ENCODE data around the gene SNHG17. TPM values are rescaled to one million over a fixed set of nuclear protein-coding genes. Genes with fewer than 3 reads are reported as not detected.

Gene SNHG17
- total and polyA plus RNA-seq, 9 of the 15 experiments (the other 6 are each of a cell fraction or from before 2014, with no cell fraction given), result 29.8 to 106 (median 57.7) TPM

DNA sequence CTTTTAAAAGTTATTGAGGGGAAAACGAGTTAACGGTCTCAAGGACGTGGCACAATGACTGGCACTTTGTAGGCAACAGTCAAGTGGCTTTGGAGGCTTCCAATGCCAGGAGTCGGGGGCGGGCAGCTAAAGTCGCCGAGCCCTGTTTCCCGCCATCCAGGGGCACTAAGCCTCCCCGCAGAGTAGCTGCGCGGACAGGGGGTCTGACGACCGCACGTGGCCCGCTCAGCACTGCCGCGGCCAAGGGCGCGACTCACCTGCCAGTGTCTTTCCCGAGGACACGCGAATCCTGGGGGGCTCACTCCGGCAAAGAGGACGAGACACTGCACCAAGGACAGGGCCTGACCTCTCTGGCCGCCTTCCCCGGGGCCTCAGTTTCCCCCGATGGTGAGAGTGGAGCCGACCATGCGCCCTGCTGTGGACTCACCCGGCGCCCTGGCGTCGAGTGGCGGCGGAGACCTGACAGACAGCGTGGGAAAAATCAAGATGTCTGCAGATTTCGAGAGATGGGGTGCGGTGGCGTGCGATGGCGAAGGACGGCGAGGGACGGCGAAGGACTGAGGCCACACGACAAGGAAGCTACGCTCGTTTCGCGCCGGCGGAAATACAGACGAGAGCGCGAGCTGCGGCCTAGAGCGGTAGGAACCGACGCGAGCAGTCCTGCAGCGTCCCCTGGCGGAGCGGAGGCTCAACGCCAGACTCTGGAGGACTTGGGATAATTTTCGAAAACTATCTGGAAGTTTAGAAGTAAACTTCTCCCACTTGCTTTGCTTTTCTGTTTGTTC lies at the start of gene SNHG17 (continued):
- TF ChIP-seq BRF1 (IDR thresholded peaks at IDR 0.05; ENCODE audit: borderline replicate concordance, extremely low read depth, insufficient read length) (no peak), ETV1 (tag; conservative IDR thresholded peaks at IDR 0.05; ENCODE audit: low read depth) (peak; percentile 94), TAF7 (tag; IDR thresholded peaks at IDR 0.05) (peak; percentile 100), FOXP1 (CRISPR knock-in tag; IDR thresholded peaks at IDR 0.05) (peak; percentile 96), ZNF766 (CRISPR knock-in tag; conservative IDR thresholded peaks at IDR 0.05) (0 out of 2 replicates have a peak, but pooled peaks have one; percentile 44), ZNF24 (IDR thresholded peaks at IDR 0.05) (peak; percentile 64), SOX6 (IDR thresholded peaks at IDR 0.05) (peak; percentile 82), ZNF589 (CRISPR knock-in tag; IDR thresholded peaks at IDR 0.05; ENCODE audit: low read depth) (no peak), LCOR (CRISPR knock-in tag; IDR thresholded peaks at IDR 0.05) (0 out of 2 replicates have a peak, but pooled peaks have one; percentile 52), TBL1XR1 (IDR thresholded peaks at IDR 0.05; ENCODE audit: low read length in 2 of 2) (peak; percentile 74 to 87; a peak in 2 of 4 replicates), C11orf30 (IDR thresholded peaks at IDR 0.05; ENCODE audit: low read depth) (peak; percentile 62), PHB2 (IDR thresholded peaks at IDR 0.05; ENCODE audit: low read depth) (no peak), NEUROD1 (IDR thresholded peaks at IDR 0.05; ENCODE audit: borderline replicate concordance, low read depth, low read length, partially characterized antibody) (peak; percentile 92), CEBPB (tag; IDR thresholded peaks at IDR 0.05) (no peak), NFIX (CRISPR knock-in tag; IDR thresholded peaks at IDR 0.05; ENCODE audit: low read depth) (no peak), SMC3 (conservative IDR thresholded peaks at IDR 0.05; ENCODE audit: insufficient read depth, low read depth, low read length) (peak; percentile 66), ZNF717 (CRISPR knock-in tag; IDR thresholded peaks at IDR 0.05) (no peak), MCM2 (IDR thresholded peaks at IDR 0.05; ENCODE audit: low read depth) (no peak), CCAR2 (IDR thresholded peaks at IDR 0.05; ENCODE audit: low read depth, low read length) (no peak), ZNF134 (CRISPR knock-in tag; conservative IDR thresholded peaks at IDR 0.05) (no peak), EHMT2 (IDR thresholded peaks at IDR 0.05) (peak; percentile 47; the same call in 1 of the 2 replicates), ZNF668 (CRISPR knock-in tag; IDR thresholded peaks at IDR 0.05) (no peak)
- TF ChIP-seq, protein P1, sequence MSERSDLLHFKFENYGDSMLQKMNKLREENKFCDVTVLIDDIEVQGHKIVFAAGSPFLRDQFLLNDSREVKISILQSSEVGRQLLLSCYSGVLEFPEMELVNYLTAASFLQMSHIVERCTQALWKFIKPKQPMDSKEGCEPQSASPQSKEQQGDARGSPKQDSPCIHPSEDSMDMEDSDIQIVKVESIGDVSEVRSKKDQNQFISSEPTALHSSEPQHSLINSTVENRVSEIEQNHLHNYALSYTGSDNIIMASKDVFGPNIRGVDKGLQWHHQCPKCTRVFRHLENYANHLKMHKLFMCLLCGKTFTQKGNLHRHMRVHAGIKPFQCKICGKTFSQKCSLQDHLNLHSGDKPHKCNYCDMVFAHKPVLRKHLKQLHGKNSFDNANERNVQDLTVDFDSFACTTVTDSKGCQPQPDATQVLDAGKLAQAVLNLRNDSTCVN (CRISPR knock-in tag; IDR thresholded peaks at IDR 0.05), result 0 out of 2 replicates have a peak, but pooled peaks have one; percentile 73
- TF ChIP-seq, protein P2, sequence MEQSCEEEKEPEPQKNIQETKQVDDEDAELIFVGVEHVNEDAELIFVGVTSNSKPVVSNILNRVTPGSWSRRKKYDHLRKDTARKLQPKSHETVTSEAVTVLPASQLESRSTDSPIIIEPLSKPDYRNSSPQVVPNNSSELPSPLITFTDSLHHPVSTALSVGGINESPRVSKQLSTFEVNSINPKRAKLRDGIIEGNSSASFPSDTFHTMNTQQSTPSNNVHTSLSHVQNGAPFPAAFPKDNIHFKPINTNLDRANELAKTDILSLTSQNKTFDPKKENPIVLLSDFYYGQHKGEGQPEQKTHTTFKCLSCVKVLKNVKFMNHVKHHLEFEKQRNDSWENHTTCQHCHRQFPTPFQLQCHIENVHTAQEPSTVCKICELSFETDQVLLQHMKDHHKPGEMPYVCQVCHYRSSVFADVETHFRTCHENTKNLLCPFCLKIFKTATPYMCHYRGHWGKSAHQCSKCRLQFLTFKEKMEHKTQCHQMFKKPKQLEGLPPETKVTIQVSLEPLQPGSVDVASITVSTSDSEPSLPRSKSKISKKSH (CRISPR knock-in tag; IDR thresholded peaks at IDR 0.05), result no peak
- TF ChIP-seq, protein P3, sequence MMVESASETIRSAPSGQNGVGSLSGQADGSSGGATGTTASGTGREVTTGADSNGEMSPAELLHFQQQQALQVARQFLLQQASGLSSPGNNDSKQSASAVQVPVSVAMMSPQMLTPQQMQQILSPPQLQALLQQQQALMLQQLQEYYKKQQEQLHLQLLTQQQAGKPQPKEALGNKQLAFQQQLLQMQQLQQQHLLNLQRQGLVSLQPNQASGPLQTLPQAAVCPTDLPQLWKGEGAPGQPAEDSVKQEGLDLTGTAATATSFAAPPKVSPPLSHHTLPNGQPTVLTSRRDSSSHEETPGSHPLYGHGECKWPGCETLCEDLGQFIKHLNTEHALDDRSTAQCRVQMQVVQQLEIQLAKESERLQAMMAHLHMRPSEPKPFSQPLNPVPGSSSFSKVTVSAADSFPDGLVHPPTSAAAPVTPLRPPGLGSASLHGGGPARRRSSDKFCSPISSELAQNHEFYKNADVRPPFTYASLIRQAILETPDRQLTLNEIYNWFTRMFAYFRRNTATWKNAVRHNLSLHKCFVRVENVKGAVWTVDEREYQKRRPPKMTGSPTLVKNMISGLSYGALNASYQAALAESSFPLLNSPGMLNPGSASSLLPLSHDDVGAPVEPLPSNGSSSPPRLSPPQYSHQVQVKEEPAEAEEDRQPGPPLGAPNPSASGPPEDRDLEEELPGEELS (CRISPR knock-in tag; IDR thresholded peaks at IDR 0.05; ENCODE audit: borderline replicate concordance), result peak; percentile 80; the same call in 1 of the 2 replicates

All from K562 (cell line).